OCI-LY7 (cell line): ENCODE measurements around the gene UQCRC1.

Experiments
- CTCF ChIP-seq: fragments of 200-600 bp; sonication (generic); conservative IDR thresholded peaks from 2 replicates; pipeline ENCODE4 v1.5.1; 2014; ENCODE audit warnings: mild to moderate bottlenecking, antibody characterized with exemption, low read length, moderate library complexity, mixed read lengths
- EZH2phosphoT487 ChIP-seq: fragments of 200-600 bp; sonication (generic); IDR thresholded peaks from 2 replicates; pipeline ENCODE4 v1.6.1; 2018; ENCODE audit warnings: low read depth, borderline replicate concordance, mild to moderate bottlenecking, mixed run types, antibody characterized with exemption, low read length, moderate library complexity, mixed read lengths

- TF ChIP-seq EZH2phosphoT487 (no peak), CTCF (no peak)
These were observed 34.1 kb downstream of the UQCRC1 start for GRCh38 chr3:48575366-48575765.
